Measurements from ENCODE around the gene DYNC1I1. TPM values are rescaled to one million over a fixed set of nuclear protein-coding genes. Genes with fewer than 3 reads are reported as not detected.

Gene DYNC1I1
- total RNA-seq, 1 donor from 2014 or later: 3.9 TPM

DNA sequence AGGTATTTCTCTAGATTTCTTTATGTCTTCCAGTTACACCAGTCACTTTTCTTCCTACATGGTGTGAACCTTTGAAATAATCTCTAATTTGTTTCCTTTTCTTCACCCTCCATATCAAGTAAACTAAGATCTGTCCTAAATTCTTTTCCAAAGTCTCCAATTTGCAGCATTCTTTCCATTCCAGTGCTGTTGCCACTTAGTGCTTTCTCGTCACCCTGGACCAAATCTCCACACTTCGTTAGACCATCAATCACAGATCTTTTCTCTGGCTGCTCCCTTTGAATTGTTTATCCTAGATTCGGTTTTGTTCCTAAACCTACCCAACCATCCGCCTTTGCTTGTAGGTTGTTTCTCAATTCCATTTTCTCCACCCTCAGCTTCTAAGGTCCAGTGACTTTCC is 74.7 kb downstream of the DYNC1I1 start:
- no peak for DNase-seq (ENCODE audit: low read depth, low spot score)

- no peak for DNase-seq (ENCODE audit: low read depth, low spot score)
Measured at GRCh38 chr7:95859429-95859828, 87.1 kb downstream of the DYNC1I1 start.

DNA sequence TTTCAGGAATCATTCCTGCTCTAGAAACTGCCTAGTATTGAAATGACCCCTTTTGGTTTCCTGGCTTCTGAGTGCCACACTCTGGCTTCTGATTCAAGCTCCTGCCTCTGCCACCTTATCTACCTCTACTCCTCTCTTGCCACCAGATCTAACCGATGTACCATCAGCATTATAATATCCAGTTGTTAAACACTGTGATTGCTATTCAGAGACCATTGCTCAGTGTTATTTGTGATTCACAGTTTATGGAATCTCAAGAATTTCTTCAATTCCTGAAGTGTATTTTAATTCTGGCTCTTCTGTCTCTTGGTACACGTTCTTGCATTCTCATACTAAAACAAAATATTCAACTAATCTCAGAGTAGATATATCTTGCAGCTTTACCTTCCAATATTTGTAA is 88.7 kb downstream of the DYNC1I1 start:
- DNase-seq (ENCODE audit: low read depth, low spot score): no peak

- no peak for DNase-seq (ENCODE audit: low read depth, low spot score)
Measured at GRCh38 chr7:95863623-95864022, 91.3 kb downstream of the DYNC1I1 start.

DNA sequence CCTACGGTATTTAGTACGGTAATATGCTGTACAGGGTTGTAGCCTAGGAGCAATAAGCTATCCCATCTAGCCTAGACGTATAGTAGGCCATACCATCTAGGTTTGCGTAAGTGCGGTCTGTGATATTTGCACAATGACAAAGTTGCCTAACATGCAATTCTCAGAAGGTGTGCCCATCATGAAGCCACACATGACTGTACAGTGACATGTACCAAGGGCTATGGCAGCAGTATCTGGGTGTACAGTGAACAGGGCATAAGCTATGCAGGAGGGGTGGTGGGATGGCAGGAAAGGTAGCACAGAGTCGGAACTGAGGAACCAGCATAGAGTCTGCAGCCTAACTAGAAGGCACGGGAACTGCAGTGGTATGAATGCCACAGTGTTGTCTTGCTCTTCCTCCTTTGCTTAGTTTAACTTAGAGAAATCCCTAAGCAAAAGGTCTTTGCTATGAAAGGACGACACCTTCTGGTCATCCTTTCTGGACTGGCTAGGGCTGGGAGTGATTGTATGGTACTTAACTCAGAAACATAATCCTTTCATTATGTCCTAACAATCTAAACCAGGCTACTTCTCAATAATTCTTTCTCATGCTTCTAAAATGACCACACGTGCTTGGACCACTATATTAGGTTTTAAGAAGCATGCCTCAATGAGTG is 93.5 kb downstream of the DYNC1I1 start:
- DNase-seq (ENCODE audit: low read depth, low spot score): no peak

- DNase-seq (ENCODE audit: low read depth, low spot score): no peak
Measured at GRCh38 chr7:95867309-95867708, 95.0 kb downstream of the DYNC1I1 start.

DNA sequence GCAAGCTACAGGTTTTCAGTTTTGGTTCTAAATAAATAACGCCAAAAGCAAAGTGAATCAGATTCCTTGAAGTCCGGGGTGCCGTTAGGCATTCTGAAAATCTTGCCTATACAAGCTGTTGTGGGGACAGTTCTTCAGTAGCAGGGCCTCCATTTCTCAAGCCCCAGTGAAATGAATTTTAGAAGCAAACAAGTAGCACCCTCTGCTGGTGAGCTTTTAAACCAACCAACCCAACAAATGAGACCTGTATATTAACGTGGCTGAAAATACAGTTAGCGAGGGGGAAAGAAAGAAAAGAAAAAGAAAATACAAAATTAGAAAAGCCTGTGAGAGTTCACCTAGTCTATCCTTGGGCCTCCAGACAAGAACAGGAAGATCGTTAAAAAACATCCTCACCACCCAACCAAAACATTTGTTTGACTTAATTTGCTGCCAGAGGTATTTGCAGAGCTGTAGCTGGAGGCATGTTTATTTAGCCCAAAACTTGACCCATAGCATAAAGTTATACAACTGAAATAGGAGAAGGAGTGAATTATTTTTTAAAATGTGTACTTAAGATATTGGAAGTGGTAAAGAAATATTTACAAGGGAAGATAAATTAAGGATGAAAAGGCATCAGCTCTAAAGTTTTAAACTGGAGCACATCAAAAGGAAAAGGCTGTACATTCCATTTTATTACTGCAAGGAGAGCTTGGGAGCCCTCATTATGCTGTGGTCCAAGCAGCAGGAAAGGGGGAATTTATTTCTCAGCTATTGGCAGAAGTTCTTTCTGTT is 98.9 kb downstream of the DYNC1I1 start:
- peak; percentile 26 for DNase-seq (ENCODE audit: low read depth, low spot score)

- no peak for DNase-seq (ENCODE audit: low read depth, low spot score)
Measured at GRCh38 chr7:95871896-95872295, 99.5 kb downstream of the DYNC1I1 start.

DNA sequence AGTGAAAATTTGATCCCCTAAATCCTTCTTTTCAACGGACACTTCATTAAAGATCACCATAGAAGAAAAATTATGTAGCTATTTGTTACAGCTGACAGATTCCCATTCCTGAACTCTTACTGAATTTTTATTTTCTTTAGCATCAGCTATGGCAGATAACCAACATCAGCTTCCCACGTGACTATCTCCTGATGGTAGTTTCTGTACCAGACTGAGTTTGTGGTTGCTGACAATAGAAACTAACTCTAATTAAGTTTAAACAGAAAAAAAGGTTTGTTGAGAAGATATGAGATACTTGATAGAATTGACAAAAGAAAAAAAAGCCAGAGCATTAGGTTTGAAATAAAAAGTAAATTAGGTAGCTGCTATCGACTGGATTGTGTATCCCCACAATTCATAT is 101.8 kb downstream of the DYNC1I1 start:
- no peak for DNase-seq (ENCODE audit: low read depth, low spot score)

DNA sequence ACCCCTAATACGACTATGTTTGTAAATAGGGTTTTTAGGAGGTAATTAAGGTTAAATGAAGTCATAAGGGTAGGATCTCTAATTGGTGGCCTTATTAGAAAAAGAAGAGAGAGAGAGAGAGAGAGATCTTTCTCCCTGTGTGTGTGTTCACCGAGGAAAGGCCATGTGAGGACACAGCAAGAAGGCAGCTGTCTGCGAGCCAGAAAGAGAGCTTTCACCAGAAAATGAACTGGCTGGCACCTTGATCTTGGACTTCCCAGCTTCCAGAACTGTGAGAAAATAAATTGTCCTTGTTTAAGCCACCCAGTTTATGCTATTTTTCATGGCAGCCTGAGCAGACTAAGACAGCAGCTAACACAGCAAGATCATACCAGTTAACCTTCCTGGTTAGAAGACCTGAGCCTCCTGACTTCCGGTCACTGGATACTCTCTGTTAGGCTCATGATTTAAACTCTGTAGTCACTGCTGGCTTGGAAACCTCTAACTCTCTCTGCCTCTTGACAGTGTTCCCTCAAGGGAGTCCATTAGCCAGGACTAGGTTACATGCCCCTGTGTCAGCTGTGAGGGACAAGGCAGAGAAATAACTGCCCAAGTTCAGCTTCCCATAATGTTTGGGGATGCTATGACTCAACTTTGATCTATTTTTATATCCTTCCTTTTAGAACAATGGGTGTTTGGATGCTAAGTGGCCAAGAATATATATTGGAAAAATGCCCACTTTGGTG is 102.3 kb downstream of the DYNC1I1 start:
- peak; percentile 64 for DNase-seq (ENCODE audit: low read depth, low spot score)

DNA sequence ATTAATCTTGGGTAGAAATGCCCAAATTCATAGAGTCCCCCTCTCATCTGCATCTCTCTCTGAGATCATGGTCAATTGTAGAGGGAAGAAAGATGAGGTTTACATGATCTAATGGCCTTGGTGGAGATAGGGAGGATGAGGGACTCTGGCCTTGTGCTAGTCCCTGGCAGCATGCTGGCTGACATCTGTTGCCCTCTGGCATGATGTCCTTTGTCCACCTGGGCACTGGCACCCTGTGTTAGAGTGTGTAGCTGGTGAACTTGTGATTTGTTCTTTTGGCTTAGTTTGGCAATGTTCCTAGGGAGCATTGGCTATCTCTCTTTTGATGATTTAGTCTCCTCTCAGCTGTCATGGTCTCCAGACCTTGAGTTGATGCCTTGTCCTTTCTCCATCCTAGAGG is 103.2 kb downstream of the DYNC1I1 start:
- no peak for DNase-seq (ENCODE audit: low read depth, low spot score)

GRCh38 chr7:95878677-95879076 is 106.3 kb downstream of the DYNC1I1 start:
- no peak for DNase-seq (ENCODE audit: low read depth, low spot score)

DNA sequence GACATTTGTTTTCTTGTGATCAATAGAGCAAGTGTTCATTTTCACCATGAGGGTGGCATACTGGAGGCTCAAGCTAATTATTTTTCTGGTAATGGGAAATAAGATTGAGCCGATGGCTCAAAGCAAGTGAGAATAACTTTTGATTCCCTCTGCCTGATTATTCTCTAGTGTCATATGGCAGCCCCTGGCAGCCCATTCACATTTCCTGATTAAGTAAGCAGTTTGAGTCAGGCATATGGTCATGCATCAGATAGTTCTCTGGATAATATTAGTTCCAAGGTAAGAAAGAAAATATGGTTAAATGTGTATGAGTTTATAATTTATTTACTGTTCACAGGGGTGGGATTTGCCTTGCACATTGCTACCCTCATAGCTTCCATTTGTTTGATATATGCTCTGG is 109.2 kb downstream of the DYNC1I1 start:
- no peak for DNase-seq (ENCODE audit: low read depth, low spot score)

DNA sequence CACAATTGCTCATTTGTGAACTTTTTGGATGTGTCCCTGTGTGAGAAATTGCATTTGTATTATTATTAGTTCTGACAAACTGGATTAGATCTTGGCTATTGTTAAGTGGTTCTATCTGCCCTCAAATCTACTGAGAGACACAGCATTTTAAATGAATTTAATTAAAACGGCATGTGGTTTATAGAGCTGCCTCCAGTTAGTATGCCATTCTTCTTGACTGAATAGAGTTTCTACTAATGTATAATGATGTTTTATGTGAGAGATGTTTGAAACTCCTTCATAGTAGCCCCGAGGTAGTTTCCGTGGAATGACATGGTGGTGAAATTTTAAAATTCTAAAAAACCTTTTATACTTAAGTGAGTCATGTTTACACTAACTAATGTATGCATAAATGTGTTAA is 110.9 kb downstream of the DYNC1I1 start:
- no peak for DNase-seq (ENCODE audit: low read depth, low spot score)

DNA sequence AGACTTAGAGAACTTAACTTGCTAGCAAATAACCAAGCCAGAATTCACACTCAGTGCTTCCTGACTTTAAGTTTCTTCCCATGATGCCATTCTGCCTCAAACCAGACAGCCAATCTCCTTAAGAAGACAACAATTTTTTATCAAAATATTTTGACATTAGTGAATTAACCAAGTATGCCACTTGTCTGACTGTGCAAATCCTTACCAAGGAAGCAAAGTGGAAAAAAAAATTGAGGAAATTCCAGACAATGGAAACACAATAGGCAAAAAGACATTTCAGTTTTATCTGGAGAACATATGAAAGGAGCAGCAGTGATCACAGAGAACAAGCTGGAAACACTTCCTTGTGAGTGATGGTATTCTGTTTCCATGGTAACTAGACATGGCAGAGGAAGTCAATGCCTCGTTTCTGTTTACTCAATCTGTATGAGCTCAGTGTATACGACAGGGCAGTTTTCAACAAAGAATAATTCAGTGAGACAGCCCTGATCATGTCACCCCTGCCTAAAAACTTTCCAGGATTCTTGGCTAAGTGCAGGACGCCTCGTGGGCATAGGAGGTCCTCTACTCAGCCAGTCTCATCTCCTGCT is 114.2 kb downstream of the DYNC1I1 start:
- DNase-seq (ENCODE audit: low read depth, low spot score): peak; percentile 97

DNA sequence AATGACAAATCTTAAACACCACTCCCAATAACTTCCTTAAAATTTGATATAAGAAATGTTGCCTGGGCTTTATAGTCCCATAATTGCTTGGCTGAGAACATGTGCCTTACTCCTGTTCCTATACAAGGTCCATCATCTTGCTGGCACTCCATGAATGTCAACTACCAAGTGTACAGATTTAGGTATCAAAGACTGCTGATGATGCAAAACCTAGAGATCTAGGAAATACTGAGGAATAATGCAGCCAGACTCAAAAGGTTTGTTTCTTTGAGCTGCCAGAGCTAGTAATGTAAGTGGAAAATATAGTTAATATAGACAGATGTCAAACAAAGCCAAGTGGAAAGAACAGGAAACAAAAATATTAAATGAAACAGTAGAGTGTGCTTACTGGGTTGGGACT is 121.1 kb downstream of the DYNC1I1 start:
- DNase-seq (ENCODE audit: low read depth, low spot score): no peak

GRCh38 chr7:95897557-95898251 is 125.3 kb downstream of the DYNC1I1 start:
- DNase-seq (ENCODE audit: low read depth, low spot score): peak; percentile 57

- DNase-seq (ENCODE audit: low read depth, low spot score): no peak
Measured at GRCh38 chr7:95899919-95900513, 127.7 kb downstream of the DYNC1I1 start.

GRCh38 chr7:95901006-95901405 is 128.7 kb downstream of the DYNC1I1 start:
- no peak for DNase-seq (ENCODE audit: low read depth, low spot score)

DNA sequence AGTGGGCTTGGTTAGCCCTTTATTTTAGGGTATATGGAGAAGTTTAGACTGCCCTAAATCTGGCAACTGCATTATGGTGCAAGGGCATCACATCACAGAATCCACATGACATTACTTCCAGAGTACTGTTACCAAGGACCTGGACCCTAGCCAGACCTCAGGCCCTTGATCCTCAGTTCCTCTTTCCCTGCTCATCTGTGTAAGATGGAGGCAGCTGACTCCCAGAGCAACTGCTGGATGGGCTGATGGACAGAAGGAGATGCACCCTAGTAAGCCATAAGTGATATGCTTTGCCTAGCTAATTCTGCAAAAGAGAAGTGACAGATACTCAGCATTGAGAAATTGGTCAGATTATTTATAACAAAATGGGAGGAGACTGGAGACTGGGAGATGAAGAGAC is 131.7 kb downstream of the DYNC1I1 start:
- no peak for DNase-seq (ENCODE audit: low read depth, low spot score)

GRCh38 chr7:95905167-95905566 is 132.8 kb downstream of the DYNC1I1 start:
- no peak for DNase-seq (ENCODE audit: low read depth, low spot score)
